ENCODE results near the gene MRPS12.
"Not testable (repeated sequence)": the region's sequence is repeated elsewhere in the genome, so short reads cannot be mapped to it uniquely, and the experiment has no call there.

The MRPS12 gene

DNA sequence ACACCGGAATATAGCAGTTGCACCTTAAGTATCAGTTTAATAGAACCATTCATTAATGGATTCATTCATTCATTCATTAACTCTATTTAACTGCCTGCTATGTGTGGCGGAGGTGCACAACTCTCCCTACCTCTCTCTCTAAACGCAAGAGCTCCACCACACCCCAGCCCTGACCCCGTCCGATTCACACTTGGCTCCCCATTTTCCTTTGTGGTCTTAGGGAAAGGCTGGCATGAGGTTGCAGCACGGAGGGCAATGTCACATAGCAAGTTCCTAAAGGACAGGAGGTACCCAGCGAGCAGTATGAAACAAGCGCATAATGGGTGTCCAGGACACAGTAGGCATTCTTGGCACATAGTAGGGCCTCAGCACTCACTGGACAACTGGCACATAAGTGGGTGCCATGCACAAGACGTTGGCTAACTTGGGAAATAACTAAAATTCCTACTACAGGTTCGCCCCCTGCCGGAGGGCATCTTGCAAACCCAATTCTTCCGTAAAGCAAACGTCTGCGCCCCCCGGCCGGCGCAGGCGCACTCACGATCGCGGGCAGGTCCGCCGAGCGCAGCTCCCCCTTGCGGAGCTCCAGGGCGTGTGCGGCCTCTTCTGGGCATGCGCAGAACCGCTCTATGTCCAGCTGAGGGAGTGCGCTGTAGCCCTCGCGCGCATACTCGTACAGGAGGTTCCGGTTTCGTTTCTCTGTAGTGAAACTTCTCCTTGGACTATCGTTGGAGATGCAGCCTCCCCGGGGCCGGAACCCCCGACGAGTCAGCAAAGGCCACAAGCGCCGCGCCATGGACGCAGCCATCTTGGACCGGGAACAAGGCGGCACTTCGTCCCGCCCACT lies 592 bp upstream of the MRPS12 start, which contains the start of gene SARS2:
Gene SARS2 (minus strand): TSS at position 835 of the 847 bp plus-strand sequence. CDS start 27 bp downstream, at position 808.
- peak; percentile 97 for DNase-seq (ENCODE audit: extremely low spot score)
- peak; percentile 95 for TF ChIP-seq CTCF (IDR thresholded peaks at IDR 0.05; ENCODE audit: control extremely low read depth, extremely low read depth, low read depth, missing control alignments)
- ChIA-PET POLR2A (no interaction called here), CTCF (interaction anchor here (0.7 to 4.7 kb wide), 67 partner anchors 8 to 536 kb away, joined by 3 to 31 read pairs (median 4); partner anchors contain the start of genes ACTN4, CCER2, FAM98C and NFKBIB)

DNA sequence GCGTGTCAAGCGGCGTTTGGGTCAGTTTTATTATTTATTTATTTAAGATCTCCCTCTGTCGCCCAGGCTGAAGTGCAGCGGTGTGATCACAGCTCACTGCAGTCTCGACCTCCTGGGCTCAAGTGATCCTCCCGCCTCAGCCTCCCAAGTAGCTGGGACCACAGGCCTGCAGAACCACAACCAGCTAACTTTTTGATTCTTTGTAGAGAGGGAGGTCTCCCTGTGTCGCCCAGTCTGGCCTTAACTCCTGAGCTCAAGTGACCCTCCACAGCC lies 713 bp downstream of the MRPS12 start:
- ChIA-PET POLR2A (no interaction called here), CTCF (interaction anchor here (0.9 to 4.7 kb wide), 19 partner anchors 9 to 528 kb away, joined by 3 to 26 read pairs (median 5); partner anchors contain the start of gene FAM98C)
- no peak for TF ChIP-seq CTCF (IDR thresholded peaks at IDR 0.05; ENCODE audit: control extremely low read depth, extremely low read depth, low read depth, missing control alignments)
- DNase-seq (ENCODE audit: extremely low spot score): no peak

GRCh38 chr19:38932425-38933179 lies 1.9 kb downstream of the MRPS12 start:
- no peak for DNase-seq (ENCODE audit: extremely low spot score)
- TF ChIP-seq CTCF (IDR thresholded peaks at IDR 0.05; ENCODE audit: control extremely low read depth, extremely low read depth, low read depth, missing control alignments): peak; percentile 36
- ChIA-PET POLR2A (no interaction called here), CTCF (interaction anchor here (0.6 to 4.7 kb wide), 14 partner anchors 9 to 530 kb away, joined by 3 to 26 read pairs (median 4); partner anchors contain the start of gene FAM98C)

- ChIA-PET CTCF (interaction anchor here (0.6 to 4.7 kb wide), 10 partner anchors 8 to 531 kb away, joined by 3 to 26 read pairs (median 4); partner anchors contain the start of gene FAM98C), POLR2A (interaction anchor here (0.7 kb wide), 1 partner anchor 565 kb away, joined by 3 read pairs; the partner anchor contains the start of gene DLL3)
- no peak for TF ChIP-seq CTCF (IDR thresholded peaks at IDR 0.05; ENCODE audit: control extremely low read depth, extremely low read depth, low read depth, missing control alignments)
- DNase-seq (ENCODE audit: extremely low spot score): no peak
These were observed 2.8 kb downstream of the MRPS12 start for GRCh38 chr19:38933544-38933943.

- POLR2A ChIA-PET: no interaction called here
These were observed 9.2 kb downstream of the MRPS12 start for GRCh38 chr19:38939957-38940356.

DNA sequence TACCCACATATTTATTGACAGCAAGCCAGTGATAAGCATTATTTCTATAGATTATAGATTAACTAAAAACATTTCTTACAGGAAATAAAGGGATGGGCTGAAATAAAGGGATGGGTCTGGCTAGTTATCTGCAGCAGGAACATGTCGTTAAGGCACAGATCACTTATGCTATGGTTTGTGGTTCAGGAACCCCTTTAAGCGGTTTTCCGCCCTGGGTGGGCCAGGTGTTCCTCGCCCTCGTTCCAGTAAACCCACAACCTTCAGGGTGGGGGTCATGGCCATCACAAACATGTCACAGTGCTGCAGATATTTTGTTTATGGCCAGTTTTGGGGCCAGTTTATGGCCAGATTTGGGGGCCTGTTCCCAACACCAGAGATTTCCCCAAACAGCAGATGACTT lies 10.7 kb downstream of the MRPS12 start:
- DNase-seq (ENCODE audit: extremely low spot score): not testable (repeated sequence)
- ChIA-PET CTCF (interaction anchor here (0.8 to 2.5 kb wide), 3 partner anchors 8 to 11 kb away, joined by 3 to 16 read pairs (median 13); partner anchors contain the start of genes MRPS12 and SARS2), POLR2A (interaction anchor here (0.6 kb wide), 1 partner anchor 36 kb away, joined by 3 read pairs; no protein-coding TSS in a partner anchor)

More at GRCh38 chr19:38939957-38940356, 9.2 kb downstream of the MRPS12 start:
- CTCF ChIA-PET: interaction anchor here (0.9 to 2.5 kb wide), 4 partner anchors 9 to 537 kb away, joined by 3 to 16 read pairs (median 8); partner anchors contain the start of genes FAM98C, MRPS12 and SARS2
- TF ChIP-seq CTCF (IDR thresholded peaks at IDR 0.05; ENCODE audit: control extremely low read depth, extremely low read depth, low read depth, missing control alignments): no peak
- DNase-seq (ENCODE audit: extremely low spot score): no peak

Data from GM10248 (cell line).